ENCODE results near the gene NDFIP2. TPM values are rescaled to one million over a fixed set of nuclear protein-coding genes. Genes with fewer than 3 reads are reported as not detected.

NDFIP2 gene
- total and polyA plus RNA-seq, 7 donors: 9.2 to 52.2 (median 13.7) TPM

DNA sequence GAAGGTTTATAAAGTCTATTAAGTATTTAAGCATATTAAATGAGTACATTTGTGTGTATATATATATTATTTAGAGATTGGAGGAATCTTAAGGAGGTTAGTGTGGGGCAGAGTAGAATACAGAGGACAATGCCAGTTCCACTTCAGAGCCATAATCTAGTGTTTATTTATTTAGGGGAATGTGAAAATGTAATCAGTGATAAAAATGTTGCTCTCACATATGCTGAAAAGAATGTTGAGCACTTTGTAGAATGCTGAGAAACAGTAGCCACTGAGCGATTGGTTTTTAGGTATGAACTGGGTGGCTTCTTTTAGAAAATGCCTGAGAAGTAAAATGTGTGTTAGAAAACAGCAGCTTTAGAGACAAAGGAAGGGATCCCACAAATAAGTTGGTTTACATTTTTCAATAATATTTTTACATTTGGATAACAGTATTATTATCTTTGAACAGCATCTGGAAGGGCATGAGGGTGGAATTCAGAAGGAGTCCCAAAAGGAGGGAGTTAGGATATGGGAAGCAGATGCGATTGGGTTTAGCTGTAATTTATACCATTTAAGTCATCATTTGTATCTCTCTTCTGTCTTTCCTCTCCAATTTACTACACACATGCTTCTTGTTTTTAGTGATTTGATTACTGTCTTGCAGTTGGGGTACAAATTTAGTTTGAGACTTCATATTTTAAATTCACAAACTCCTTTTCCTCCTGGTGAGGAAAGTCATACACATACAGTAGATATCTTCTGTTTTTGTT, 68.6 kb downstream of the NDFIP2 start:
- TF ChIP-seq, protein P1, sequence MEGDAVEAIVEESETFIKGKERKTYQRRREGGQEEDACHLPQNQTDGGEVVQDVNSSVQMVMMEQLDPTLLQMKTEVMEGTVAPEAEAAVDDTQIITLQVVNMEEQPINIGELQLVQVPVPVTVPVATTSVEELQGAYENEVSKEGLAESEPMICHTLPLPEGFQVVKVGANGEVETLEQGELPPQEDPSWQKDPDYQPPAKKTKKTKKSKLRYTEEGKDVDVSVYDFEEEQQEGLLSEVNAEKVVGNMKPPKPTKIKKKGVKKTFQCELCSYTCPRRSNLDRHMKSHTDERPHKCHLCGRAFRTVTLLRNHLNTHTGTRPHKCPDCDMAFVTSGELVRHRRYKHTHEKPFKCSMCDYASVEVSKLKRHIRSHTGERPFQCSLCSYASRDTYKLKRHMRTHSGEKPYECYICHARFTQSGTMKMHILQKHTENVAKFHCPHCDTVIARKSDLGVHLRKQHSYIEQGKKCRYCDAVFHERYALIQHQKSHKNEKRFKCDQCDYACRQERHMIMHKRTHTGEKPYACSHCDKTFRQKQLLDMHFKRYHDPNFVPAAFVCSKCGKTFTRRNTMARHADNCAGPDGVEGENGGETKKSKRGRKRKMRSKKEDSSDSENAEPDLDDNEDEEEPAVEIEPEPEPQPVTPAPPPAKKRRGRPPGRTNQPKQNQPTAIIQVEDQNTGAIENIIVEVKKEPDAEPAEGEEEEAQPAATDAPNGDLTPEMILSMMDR (IDR thresholded peaks at IDR 0.05): no peak
- TF ChIP-seq POLR2A (IDR thresholded peaks at IDR 0.05): no peak
- no peak for TF ChIP-seq POLR2AphosphoS5 (IDR thresholded peaks at IDR 0.05)
- no peak for TF ChIP-seq EP300 (IDR thresholded peaks at IDR 0.05)
- peaks cover 0 to 7% (median 2%) of the 10 kb centered on the region in 4 donors for H3K4me1 ChIP-seq
- no peaks in the 10 kb centered on the region for H3K36me3 ChIP-seq
- DNase-seq: no peak
- no peak overlapping the region for H3K4me3 ChIP-seq
- no peaks in the 10 kb centered on the region for H3K27me3 ChIP-seq
- H3K27ac ChIP-seq: no peak overlapping the region
- 80 to 83% methylated on average over 2 of the region's 2 CpGs for WGBS, 2 donors
- intact Hi-C loops (cut with DNase I): no loop called here
- no peaks in the 10 kb centered on the region for H3K9me3 ChIP-seq

DNA sequence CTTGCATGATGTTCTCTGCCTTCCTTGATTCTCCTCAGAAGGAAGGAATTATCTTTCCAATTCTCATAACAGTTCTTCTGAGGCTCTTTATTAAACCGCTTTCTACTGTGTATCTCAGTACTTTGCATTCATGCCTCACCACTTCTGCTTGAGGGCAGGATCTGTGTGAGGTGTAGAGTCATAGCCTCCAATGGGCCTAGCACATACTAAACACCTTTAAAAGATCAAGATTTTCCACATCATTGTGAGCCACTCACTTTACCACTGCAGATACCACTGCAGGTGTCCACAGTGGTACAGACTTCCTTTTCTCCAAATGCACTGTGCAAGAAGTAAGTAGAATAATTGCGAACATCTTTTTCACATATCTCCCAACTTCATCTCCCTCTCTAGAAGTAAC, 76.7 kb downstream of the NDFIP2 start:
- peaks cover 0 to 13% (median under 1%) of the 10 kb centered on the region in 4 donors for H3K9me3 ChIP-seq
- TF ChIP-seq EP300 (IDR thresholded peaks at IDR 0.05) (no peak), POLR2AphosphoS5 (IDR thresholded peaks at IDR 0.05) (no peak), POLR2A (IDR thresholded peaks at IDR 0.05) (no peak)
- TF ChIP-seq, protein P1 (IDR thresholded peaks at IDR 0.05): no peak
- no peaks in the 10 kb centered on the region for H3K4me1 ChIP-seq
- DNase-seq: no peak
- no peaks in the 10 kb centered on the region for H3K36me3 ChIP-seq
- WGBS, 2 donors: 95 to 97% methylated on average over 2 of the region's 2 CpGs
- no peak overlapping the region for H3K27ac ChIP-seq
- no peak overlapping the region for H3K4me3 ChIP-seq
- no peaks in the 10 kb centered on the region for H3K27me3 ChIP-seq
- intact Hi-C loops (cut with DNase I): no loop called here

DNA sequence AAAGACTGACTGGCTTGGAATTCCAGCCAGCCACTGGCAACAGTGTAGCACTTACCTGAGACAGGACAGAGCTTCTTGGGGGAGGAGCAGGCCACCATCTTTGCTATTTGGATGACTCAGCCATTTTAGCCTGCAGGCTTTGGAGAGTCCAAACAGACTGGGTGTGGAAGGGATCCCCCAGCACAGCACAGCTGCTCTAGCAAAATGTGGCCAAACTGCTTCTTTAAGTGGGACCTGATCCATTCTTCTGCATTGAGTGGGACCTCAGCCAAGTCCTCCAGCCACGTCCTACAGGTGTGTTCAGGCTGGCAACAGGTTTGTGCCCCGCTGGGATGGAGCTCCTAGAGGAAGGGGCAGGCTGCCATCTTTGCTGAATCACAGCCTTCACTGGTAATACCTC, 80.0 kb downstream of the NDFIP2 start:
- DNase-seq: no peak
- TF ChIP-seq, protein P1 (IDR thresholded peaks at IDR 0.05): no peak
- TF ChIP-seq POLR2AphosphoS5 (IDR thresholded peaks at IDR 0.05) (no peak), EP300 (IDR thresholded peaks at IDR 0.05) (no peak), POLR2A (IDR thresholded peaks at IDR 0.05) (no peak)
- H3K9me3 ChIP-seq: peaks cover 0 to 13% (median under 1%) of the 10 kb centered on the region in 4 donors
- no peaks in the 10 kb centered on the region for H3K27me3 ChIP-seq
- H3K36me3 ChIP-seq: no peaks in the 10 kb centered on the region
- intact Hi-C loops (cut with DNase I): no loop called here
- H3K4me3 ChIP-seq: no peak overlapping the region
- H3K4me1 ChIP-seq: no peaks in the 10 kb centered on the region
- H3K27ac ChIP-seq: no peak overlapping the region
- WGBS, 2 donors: 87 to 91% methylated on average over 2 of the region's 2 CpGs

DNA sequence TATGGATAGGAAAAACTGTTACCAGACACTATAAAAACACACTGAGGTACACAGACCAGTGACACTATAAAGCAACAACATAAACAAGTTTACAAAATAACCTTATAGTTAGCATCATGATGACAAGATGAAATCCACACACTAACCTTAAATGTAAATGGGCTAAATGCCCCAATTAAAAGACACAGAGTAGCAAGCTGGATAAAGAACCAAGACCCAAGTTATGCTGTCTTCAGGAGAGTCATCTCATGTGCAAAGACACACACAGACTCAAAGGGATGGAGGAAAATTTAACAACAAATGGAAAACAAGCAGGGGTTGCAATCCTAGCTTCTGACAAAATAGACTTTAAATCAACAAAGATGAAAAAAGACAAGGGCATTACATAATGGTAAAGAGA, 81.6 kb downstream of the NDFIP2 start:
- peaks cover 0 to 18% (median under 1%) of the 10 kb centered on the region in 4 donors for H3K9me3 ChIP-seq
- no peaks in the 10 kb centered on the region for H3K4me1 ChIP-seq
- intact Hi-C loops (cut with DNase I): no loop called here

More for the DNA sequence above, 81.6 kb downstream of the NDFIP2 start:
- Histone ChIP-seq H3K4me3 (no peak overlapping the region), H3K27me3 (no peaks in the 10 kb centered on the region), H3K36me3 (no peaks in the 10 kb centered on the region), H3K27ac (no peak overlapping the region)
- DNase-seq: no peak
- no peak for TF ChIP-seq POLR2AphosphoS5 (IDR thresholded peaks at IDR 0.05)
- TF ChIP-seq EP300 (IDR thresholded peaks at IDR 0.05): no peak
- TF ChIP-seq POLR2A (IDR thresholded peaks at IDR 0.05): no peak
- TF ChIP-seq, protein P1 (IDR thresholded peaks at IDR 0.05): no peak
